HG02610 (cell line): ENCODE data around the gene DNMT3A.

Source experiments
- ATAC-seq: cut with Tn5 transposase; IDR thresholded peaks from one replicate; pipeline ENCODE4 v1.9.1; 2021; ENCODE audit warnings: mild to moderate bottlenecking, moderate library complexity; ENCODE audit not compliant: unreplicated experiment

Gene DNMT3A

GRCh38 chr2:25341753-25342371 is at the start of gene DNMT3A:
Gene DNMT3A, minus strand, starts transcription at chr2:25341925. Its CDS starts 27,941 bp downstream, at chr2:25313984.
- ATAC-seq: peak; percentile 41

DNA sequence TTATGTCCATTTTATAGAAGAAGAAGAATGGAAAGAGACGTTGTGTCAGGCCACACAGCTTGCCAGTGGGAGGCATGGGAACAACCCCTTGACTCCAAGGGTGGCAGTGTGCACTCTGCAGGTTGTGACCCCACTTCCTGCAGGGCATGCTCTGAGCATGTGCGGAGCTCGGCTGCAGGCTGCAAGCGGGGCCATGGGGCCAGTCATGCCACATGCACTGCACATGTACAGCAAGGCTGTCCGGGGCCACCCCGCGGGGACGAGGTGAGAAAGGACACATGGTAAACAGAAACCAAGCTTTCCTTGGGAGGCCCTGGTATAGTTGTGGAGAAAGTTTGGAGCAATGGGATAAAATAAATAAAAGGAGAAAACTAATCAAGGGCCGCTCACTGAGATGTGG is 47.4 kb upstream of the DNMT3A start:
- no peak for ATAC-seq

DNA sequence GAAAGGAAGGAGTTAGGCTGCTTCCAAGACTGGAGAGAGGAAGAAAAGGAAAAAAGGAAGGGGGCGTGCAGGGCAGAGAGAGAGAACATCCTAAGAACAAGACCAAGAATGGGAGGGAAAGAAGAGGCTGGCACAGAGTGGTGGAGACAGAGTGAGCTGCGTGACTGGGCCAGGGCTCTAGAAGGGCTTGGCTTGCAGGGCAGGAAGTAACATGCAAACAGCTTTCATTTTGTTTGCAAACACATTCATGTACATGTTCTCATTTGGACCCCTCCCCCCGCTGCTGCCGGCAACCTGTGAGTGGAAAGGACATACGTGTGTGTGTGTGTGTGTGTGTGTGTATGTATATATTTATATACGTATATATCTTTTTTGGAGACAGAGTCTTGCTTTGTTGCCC is 46.8 kb upstream of the DNMT3A start:
- no peak for ATAC-seq

DNA sequence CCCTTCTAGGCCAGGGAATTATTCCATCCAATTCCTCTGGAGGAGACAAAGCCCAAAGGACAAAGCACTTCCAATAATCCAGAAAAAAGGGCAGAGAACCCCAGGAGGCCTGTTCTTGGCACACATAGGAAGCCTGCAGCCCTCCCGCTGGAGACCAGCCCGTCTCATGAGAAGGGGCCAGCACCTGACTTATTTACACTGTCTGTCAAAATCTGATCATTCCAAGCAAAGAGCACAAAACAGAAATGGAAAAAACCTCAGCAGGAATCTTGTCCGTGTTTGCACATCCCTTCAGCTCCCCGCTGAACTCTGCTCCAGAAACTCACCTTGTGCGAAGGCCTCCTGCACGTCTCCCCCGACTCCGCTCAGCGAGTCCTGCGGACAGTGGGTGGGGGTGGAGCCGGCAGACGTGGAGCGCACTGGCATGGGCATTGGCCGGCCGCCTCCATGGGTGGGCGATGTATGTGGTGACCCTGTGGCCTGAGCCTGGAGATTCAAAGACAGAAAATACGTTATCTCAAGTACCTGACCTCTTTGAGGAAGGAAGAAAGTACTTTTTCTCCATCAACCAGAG is 46.2 kb upstream of the DNMT3A start:
- no peak for ATAC-seq

DNA sequence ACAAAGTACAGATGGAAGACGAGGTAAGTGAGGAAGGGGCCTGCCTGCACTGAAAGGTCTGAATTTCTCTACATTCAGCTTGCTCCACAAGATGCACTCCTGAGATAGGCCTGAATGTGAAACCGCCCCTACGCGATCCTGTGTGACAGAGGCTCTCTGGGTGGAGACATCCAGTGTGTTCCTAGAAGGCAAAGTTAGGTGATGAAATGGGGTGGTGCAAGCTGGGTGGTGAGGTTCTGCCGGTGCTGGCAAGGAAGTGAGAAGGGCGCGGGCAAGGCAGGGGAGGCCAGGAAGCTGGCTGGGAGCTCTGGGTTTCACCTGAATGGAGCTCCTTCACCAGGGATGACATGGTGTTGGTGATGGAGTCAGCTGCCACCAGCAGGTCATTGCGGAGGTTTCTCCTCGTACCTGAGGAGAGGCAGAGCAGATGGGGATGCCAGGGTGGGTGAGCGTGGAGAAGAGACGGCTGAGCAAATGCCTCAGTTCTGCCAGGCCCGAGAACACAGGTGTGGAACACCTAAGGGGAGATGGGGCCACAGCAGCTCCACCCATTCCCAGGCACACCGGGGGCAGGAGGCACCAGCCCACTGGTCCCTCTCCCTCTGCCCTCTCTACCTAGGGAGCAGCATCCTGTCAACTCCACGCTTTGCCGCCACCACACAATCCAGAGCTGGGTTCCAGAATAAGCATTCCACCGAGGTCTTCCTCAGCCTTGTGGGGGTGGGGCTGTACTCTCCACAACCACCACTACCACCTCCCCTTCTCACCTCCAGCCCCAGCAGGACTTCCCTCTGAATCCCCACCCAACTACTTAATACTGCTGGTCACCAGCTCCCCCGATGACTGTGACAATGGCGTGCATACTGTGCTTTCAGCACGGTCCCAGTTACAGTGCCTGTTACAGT is 45.5 kb upstream of the DNMT3A start:
- no peak for ATAC-seq

DNA sequence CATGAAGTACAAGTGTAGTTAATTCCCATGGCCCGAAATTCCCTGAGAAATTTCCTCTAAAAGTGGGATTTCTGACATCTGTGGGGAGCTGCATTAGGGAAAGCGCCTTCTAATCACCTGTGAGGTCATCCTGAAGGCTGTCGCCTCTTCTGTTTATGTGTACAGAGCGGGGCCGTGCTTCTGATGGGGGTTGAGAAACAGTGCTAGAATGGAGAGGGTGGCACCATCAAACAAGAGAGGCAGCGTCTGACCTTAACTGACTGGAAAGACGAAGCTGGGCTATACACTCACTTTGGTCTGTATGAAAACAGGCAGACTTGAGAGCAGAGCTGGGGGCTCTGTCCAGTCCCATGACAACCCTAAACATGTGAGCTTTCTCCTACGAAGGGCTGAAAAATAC is 44.2 kb upstream of the DNMT3A start:
- ATAC-seq: no peak

GRCh38 chr2:25383806-25384205 is 42.1 kb upstream of the DNMT3A start:
- ATAC-seq: no peak

- no peak for ATAC-seq
These were observed 39.8 kb upstream of the DNMT3A start for GRCh38 chr2:25381502-25381901.

GRCh38 chr2:25380586-25381375 is 39.1 kb upstream of the DNMT3A start:
- ATAC-seq: no peak

GRCh38 chr2:25380023-25380422 is 38.3 kb upstream of the DNMT3A start:
- ATAC-seq: no peak

GRCh38 chr2:25379535-25379934 is 37.8 kb upstream of the DNMT3A start:
- ATAC-seq: no peak

- ATAC-seq: no peak
These were observed 37.2 kb upstream of the DNMT3A start for GRCh38 chr2:25378731-25379490.

- no peak for ATAC-seq
These were observed 36.2 kb upstream of the DNMT3A start for GRCh38 chr2:25377822-25378421.

DNA sequence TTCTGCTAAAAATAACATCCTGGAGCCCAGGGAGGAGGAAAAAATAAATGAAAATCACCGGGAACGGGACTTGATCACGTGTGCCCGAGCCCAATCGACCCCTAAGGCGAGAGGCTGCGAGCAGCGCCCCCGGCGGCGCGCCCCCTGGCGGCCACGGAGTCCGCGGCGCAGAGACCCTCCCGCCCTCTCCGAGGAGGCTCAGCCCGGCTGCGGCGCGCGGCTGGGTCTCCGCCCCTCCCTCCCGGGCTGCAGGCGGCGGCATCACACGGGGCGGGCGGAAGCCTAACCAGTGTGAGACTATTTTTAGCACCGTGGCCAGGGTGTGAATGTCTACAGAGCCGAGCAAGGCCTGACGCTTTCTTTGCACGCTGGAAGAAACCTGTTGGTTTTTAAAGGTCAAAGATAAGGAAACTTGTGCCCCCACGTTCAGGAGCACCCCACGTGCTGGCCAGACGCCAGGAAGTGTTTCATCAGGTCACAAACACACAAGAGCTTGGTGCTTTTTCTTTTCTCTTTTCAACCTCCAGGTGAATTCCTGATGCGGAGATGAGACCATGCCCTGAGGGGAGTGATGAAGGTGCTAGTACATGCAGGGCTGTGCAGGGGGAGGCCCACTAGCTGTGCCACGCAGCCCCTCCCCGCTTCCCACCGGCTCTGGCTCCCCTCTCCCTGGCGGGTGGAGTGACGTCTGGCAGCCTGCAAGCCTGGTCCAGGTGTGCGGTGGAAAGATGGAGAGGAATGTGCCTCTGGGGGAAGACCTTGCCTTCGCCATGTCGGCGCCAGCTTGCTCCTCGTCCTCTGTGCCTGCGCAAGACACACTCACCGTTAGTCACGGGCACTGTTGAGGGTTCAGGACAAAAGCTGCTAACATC is 35.3 kb upstream of the DNMT3A start:
- peak; percentile 92 for ATAC-seq

DNA sequence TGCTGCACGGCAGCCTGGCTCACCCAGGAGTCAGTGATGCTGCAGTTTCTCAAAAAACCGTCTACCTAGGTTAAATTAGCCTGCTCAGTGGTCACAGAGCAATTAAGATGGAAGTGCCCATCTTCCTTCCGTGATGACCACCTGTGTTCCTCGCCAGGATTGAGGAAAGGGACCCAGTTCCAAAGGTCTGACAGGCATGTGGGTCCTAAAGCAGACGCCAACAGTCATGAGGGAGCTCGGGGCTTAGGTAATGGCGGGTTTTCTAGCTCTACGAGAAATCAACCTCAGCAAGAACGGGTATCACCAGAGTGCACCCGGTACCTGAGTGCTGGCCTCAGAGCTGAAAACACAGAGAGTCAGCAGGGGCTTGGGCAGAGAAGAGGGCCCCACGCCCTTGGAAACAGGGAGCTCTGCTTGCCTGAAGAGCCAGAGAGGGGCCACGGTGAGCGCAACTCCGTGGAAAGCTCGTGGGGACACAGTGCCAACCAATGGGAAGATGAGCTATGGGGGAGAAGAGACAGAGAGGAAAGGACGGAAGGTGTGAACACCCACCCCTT is 34.3 kb upstream of the DNMT3A start:
- ATAC-seq: no peak

- no peak for ATAC-seq
These were observed 33.8 kb upstream of the DNMT3A start for GRCh38 chr2:25375371-25375988.

DNA sequence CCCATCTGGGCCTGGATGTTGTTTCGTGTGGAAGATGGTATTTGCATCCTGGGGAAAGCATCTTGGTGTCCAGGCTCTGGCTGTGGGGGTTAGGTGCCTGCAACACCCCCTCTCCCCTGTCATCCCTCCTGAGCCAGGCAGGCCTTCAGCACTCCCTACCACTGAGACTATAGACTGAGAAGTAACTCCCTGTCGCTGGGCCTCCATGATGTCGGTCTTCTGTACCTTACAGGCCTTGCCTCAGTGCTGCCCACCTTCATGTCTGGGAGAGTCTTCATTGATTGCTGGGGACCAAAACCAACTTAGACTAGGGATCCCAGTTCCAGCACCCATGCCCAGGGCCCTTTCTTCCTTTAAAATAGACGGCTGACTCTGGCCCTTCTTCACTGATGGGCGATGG is 33.1 kb upstream of the DNMT3A start:
- ATAC-seq: no peak

GRCh38 chr2:25374411-25374810 is 32.7 kb upstream of the DNMT3A start:
- no peak for ATAC-seq
